Left ventricle myocardium inferior (tissue), 1 donor: ENCODE results near the gene ALKBH5. TPM values are rescaled to one million over a fixed set of nuclear protein-coding genes. Genes with fewer than 3 reads are reported as not detected.

ENCODE experiments used
- DNase-seq: peaks from one replicate; pipeline ENCODE4 v3.0.0-alpha.2; 2020
- H3K27ac ChIP-seq: fragments of 200-600 bp; replicated peaks from 2 replicates; pipeline ENCODE4 v1.8.0; 2021
- H3K27me3 ChIP-seq: fragments of 200-600 bp; 2 replicates; pipeline ENCODE4 v1.8.0; 2021; ENCODE audit warnings: low read depth
- H3K36me3 ChIP-seq: fragments of 200-600 bp; 2 replicates; pipeline ENCODE4 v1.8.0; 2021
- H3K4me1 ChIP-seq: fragments of 200-600 bp; 2 replicates; pipeline ENCODE4 v1.8.0; 2021
- H3K4me3 ChIP-seq: fragments of 200-600 bp; 2 replicates; pipeline ENCODE4 v1.8.0; 2021; ENCODE audit warnings: mild to moderate bottlenecking, moderate library complexity
- H3K9me3 ChIP-seq: fragments of 200-600 bp; replicated peaks from 2 replicates; pipeline ENCODE4 v1.8.0; 2021
- intact Hi-C: fragments of 100-400 bp; cut with micrococcal nuclease; formaldehyde crosslinking; loops from one replicate; pipeline ENCODE4 v1.11.0; 2022
- total RNA-seq: library from RNA; stranded (reverse); fragmentation: NEBNext Ultra II Directional; extraction: Animal tissue kit (Norgen Biotek cat#: 25700); gene quantifications from one replicate; pipeline ENCODE4 v1.2.1, GENCODE V29; 2021
- TF ChIP-seq, protein P1 (sequence below): fragments of 200-600 bp; IDR thresholded peaks from 2 replicates; pipeline ENCODE4 v1.8.0; 2021; ENCODE audit warnings: antibody characterized with exemption, mild to moderate bottlenecking, borderline replicate concordance
- donor health status: DM: no; HTN: yes; CAD: no; lungs with severe emphysema.

Gene ALKBH5
- total RNA-seq, 1 donor from 2014 or later: 179 TPM

DNA sequence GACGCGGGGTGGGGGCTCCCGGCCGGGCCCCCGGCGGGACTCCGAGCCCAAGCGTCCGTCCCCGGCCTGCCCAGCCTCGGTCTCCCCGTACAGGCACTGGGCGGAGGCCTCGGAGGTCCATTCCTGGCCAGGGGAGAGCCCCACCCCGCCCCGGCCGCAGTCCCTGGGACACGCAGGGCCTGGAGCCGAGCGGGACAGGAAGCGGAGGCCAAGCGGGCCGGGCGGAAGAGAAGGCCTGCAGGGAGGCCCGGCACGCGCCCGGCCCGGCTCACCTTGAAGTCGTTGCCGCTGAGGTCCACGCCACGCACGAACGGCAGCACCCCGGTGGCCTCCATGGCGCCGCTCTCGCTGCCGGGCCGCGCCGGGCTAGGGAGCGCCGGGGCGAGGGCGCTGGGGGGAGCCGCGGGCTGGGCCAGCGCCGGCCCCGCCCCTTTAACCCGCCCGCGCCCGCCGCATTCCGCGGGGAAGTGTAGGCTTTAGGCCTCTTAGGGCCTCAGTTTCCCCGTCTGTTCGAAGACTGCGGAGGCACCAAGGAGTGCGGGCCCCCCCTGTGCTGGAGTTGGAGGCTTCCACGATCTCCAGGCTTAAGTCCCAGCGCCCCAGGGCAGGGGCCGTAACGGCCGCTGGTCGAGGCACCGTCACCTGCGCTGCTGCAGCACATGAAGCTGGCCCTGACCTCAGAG lies 74.9 kb downstream of the ALKBH5 start, which contains the start of gene FLII:
Gene FLII (minus strand): TSS at position 383 of the 683 bp plus-strand sequence. CDS start 48 bp downstream, at position 335.
- Histone ChIP-seq H3K4me1 (peaks cover 79% of the 10 kb centered on the region), H3K4me3 (peak within 1 kb of the TSS; percentile 99), H3K27me3 (no peaks in the 10 kb centered on the region), H3K27ac (peak within 1 kb of the TSS; percentile 100), H3K9me3 (no peaks in the 10 kb centered on the region), H3K36me3 (peaks cover 38% of the 10 kb centered on the region)
- DNase-seq: peak; percentile 60
- TF ChIP-seq, protein P1, sequence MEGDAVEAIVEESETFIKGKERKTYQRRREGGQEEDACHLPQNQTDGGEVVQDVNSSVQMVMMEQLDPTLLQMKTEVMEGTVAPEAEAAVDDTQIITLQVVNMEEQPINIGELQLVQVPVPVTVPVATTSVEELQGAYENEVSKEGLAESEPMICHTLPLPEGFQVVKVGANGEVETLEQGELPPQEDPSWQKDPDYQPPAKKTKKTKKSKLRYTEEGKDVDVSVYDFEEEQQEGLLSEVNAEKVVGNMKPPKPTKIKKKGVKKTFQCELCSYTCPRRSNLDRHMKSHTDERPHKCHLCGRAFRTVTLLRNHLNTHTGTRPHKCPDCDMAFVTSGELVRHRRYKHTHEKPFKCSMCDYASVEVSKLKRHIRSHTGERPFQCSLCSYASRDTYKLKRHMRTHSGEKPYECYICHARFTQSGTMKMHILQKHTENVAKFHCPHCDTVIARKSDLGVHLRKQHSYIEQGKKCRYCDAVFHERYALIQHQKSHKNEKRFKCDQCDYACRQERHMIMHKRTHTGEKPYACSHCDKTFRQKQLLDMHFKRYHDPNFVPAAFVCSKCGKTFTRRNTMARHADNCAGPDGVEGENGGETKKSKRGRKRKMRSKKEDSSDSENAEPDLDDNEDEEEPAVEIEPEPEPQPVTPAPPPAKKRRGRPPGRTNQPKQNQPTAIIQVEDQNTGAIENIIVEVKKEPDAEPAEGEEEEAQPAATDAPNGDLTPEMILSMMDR: no peak
- intact Hi-C loops: no loop called here

Other genes starting within 250 kb of the ALKBH5 start
- gene TOM1L2, start 211.4 kb upstream of the ALKBH5 start, total RNA-seq: 284 TPM
- 1.7 TPM for gene DRC3, start 211.0 kb upstream of the ALKBH5 start, total RNA-seq
- gene ATPAF2, start 144.7 kb upstream of the ALKBH5 start, total RNA-seq: 37.5 TPM
- 18.0 TPM for gene GID4, start 144.4 kb upstream of the ALKBH5 start, total RNA-seq
- 20.2 TPM for gene DRG2, start 95.9 kb upstream of the ALKBH5 start, total RNA-seq
- 0.25 TPM for gene MYO15A, start 75.1 kb upstream of the ALKBH5 start, total RNA-seq
- gene LLGL1, start 41.8 kb downstream of the ALKBH5 start, total RNA-seq: 8.8 TPM
- 257 TPM for gene FLII, start 74.9 kb downstream of the ALKBH5 start, total RNA-seq
- gene MIEF2, start 76.8 kb downstream of the ALKBH5 start, total RNA-seq: 37.0 TPM
- gene TOP3A, start 131.2 kb downstream of the ALKBH5 start, total RNA-seq: 10.4 TPM
- gene SMCR8, start 131.5 kb downstream of the ALKBH5 start, total RNA-seq: 12.3 TPM
- gene SHMT1, start 179.7 kb downstream of the ALKBH5 start, total RNA-seq: 6.8 TPM
- not detected for gene EVPLL, start 193.9 kb downstream of the ALKBH5 start, total RNA-seq